H1 (cell line): Measurements from ENCODE around the gene ADCY2. TPM values are rescaled to one million over a fixed set of nuclear protein-coding genes. Genes with fewer than 3 reads are reported as not detected.

Experiments
- CTCF ChIA-PET: fragments of 300-600 bp; sonication (Branson Sonifier 250); formaldehyde crosslinking; loops from one replicate; lab custom pipeline; 2021; ENCODE audit not compliant: partially characterized antibody; lab: Charles Lee
- POLR2A ChIA-PET: fragments of 300-600 bp; sonication (Branson Sonifier 250); formaldehyde crosslinking; loops from one replicate; lab custom pipeline; 2021; ENCODE audit warnings: inconsistent platforms; ENCODE audit not compliant: partially characterized antibody; lab: Charles Lee
- DNase-seq, 2 experiments: peaks; one replicate each; pipeline versions ENCODE4 v3.0.0 to v3.0.0-alpha.2; 2010 to 2022; ENCODE audit warnings: low spot score in 2 of 2, low read depth in 1 of 2, mixed read lengths in 1 of 2
- FAIRE-seq: peaks from 2 replicates; lab custom pipeline; 2011; peaks lifted over from hg19 to GRCh38; lab: Jason Lieb, UNC
- H2AFZ ChIP-seq: 2 replicates; pipeline ENCODE4 v1.8.1; 2012; ENCODE audit warnings: low read length, inconsistent platforms
- H2AK5ac ChIP-seq: 2 replicates; pipeline ENCODE4 v1.6.1; 2013; ENCODE audit warnings: low read depth, low read length
- H2BK120ac ChIP-seq: replicated peaks from 2 replicates; pipeline ENCODE3; 2013; ENCODE audit warnings: low read depth, low read length, inconsistent platforms
- H2BK12ac ChIP-seq: 2 replicates; pipeline ENCODE4 v1.6.1; 2013; ENCODE audit warnings: low read depth, low read length
- H2BK15ac ChIP-seq: 2 replicates; pipeline ENCODE4 v1.6.1; 2013; ENCODE audit warnings: low read length
- H2BK20ac ChIP-seq: 2 replicates; pipeline ENCODE4 v1.6.1; 2013; ENCODE audit warnings: low read length
- H2BK5ac ChIP-seq: 2 replicates; pipeline ENCODE4 v1.6.1; 2013; ENCODE audit warnings: low read depth, low read length
- H3K14ac ChIP-seq: 2 replicates; pipeline ENCODE4 v1.6.1; 2013; ENCODE audit warnings: inconsistent platforms; ENCODE audit not compliant: insufficient read length
- H3K18ac ChIP-seq: 2 replicates; pipeline ENCODE4 v1.6.1; 2013; ENCODE audit warnings: low read length; ENCODE audit errors: extremely low read depth
- H3K23ac ChIP-seq: 2 replicates; pipeline ENCODE4 v1.6.1; 2013; ENCODE audit warnings: inconsistent platforms; ENCODE audit not compliant: insufficient read length
- H3K23me2 ChIP-seq: 2 replicates; pipeline ENCODE4 v1.6.1; 2013; ENCODE audit warnings: low read depth, low read length
- H3K27ac ChIP-seq: 2 replicates; pipeline ENCODE4 v1.6.1; 2011; ENCODE audit warnings: low read depth, low read length, inconsistent platforms
- H3K27me3 ChIP-seq, 4 experiments: replicated peaks in 1 of 4; 1 replicate in 1 of 4; 2 replicates in 3 of 4; pipeline versions ENCODE4 v1.6.1 to v1.8.1; 2011 to 2013; ENCODE audit warnings: low read length in 3 of 4, mild to moderate bottlenecking in 3 of 4, inconsistent platforms in 2 of 4, mixed read lengths in 2 of 4, moderate library complexity in 1 of 4; ENCODE audit not compliant: control insufficient read depth in 3 of 4, insufficient read depth in 3 of 4; ENCODE audit errors: extremely low read depth in 1 of 4
- H3K36me3 ChIP-seq, 4 experiments: 2 replicates each; pipeline versions ENCODE4 v1.6.1 to v1.8.1; 2011 to 2013; ENCODE audit warnings: mild to moderate bottlenecking in 4 of 4, low read length in 3 of 4, moderate library complexity in 2 of 4, control low read depth in 1 of 4, inconsistent platforms in 1 of 4; ENCODE audit not compliant: insufficient read depth in 4 of 4, control insufficient read depth in 2 of 4
- H3K4ac ChIP-seq: replicated peaks from 2 replicates; pipeline ENCODE3; 2013; ENCODE audit warnings: low read length, low read depth, mixed read lengths, inconsistent platforms; ENCODE audit not compliant: insufficient read length
- H3K4me1 ChIP-seq, 4 experiments: replicated peaks in 1 of 4; 1 replicate in 1 of 4; 2 replicates in 3 of 4; pipeline versions ENCODE4 v1.6.1 to v1.8.1; 2011 to 2013; ENCODE audit warnings: low read length in 3 of 4, inconsistent platforms in 2 of 4, mixed read lengths in 1 of 4; ENCODE audit not compliant: insufficient read depth in 4 of 4, control insufficient read depth in 3 of 4
- H3K4me2 ChIP-seq, 2 experiments: 2 replicates each; pipeline versions ENCODE4 v1.6.1 to v1.8.1; 2011 to 2013; ENCODE audit warnings: low read depth in 2 of 2, low read length in 2 of 2, control low read depth in 1 of 2, inconsistent platforms in 1 of 2, mild to moderate bottlenecking in 1 of 2; ENCODE audit not compliant: insufficient read depth in 1 of 2
- H3K4me3 ChIP-seq, 4 experiments: fragments of 200-600, 300-600 bp in 1 of 4; sonication (generic), shearing (Covaris generic), sonication (Bioruptor Twin) in 1 of 4; 2 replicates each; pipeline versions ENCODE4 v1.5.1 to v1.8.1; 2011 to 2016; ENCODE audit warnings: low read length in 4 of 4, low read depth in 3 of 4, control low read depth in 2 of 4, inconsistent platforms in 2 of 4, mild to moderate bottlenecking in 2 of 4, mixed read lengths in 1 of 4, moderate library complexity in 1 of 4; ENCODE audit not compliant: insufficient read depth in 2 of 4; ENCODE audit errors: extremely low read depth in 1 of 4
- H3K56ac ChIP-seq: replicated peaks from 2 replicates; pipeline ENCODE3; 2013; ENCODE audit warnings: low read depth, mild to moderate bottlenecking, mixed read lengths, low read length, inconsistent platforms; ENCODE audit not compliant: insufficient read length
- H3K79me1 ChIP-seq: 2 replicates; pipeline ENCODE4 v1.6.1; 2013; ENCODE audit warnings: low read depth, low read length, control low read depth
- H3K79me2 ChIP-seq, 2 experiments: 2 replicates each; pipeline versions ENCODE4 v1.6.1 to v1.8.1; 2012 to 2013; ENCODE audit warnings: low read length in 2 of 2, mild to moderate bottlenecking in 2 of 2, inconsistent platforms in 1 of 2; ENCODE audit not compliant: insufficient read depth in 2 of 2, control insufficient read depth in 1 of 2
- H3K9ac ChIP-seq, 4 experiments: replicated peaks in 1 of 4; 1 replicate in 1 of 4; 2 replicates in 3 of 4; pipeline versions ENCODE4 v1.6.1 to v1.8.1; 2011 to 2013; ENCODE audit warnings: low read depth in 3 of 4, low read length in 3 of 4, control low read depth in 2 of 4, mild to moderate bottlenecking in 2 of 4, moderate library complexity in 2 of 4, inconsistent platforms in 1 of 4; ENCODE audit errors: extremely low read depth in 1 of 4
- H3K9me3 ChIP-seq, 2 experiments: 2 replicates each; pipeline versions ENCODE4 v1.6.1 to v1.8.1; 2012 to 2013; ENCODE audit warnings: mild to moderate bottlenecking in 2 of 2, moderate library complexity in 2 of 2, control low read depth in 1 of 2, inconsistent platforms in 1 of 2, low read depth in 1 of 2, low read length in 1 of 2, mixed read lengths in 1 of 2; ENCODE audit not compliant: insufficient read depth in 2 of 2
- H4K20me1 ChIP-seq, 2 experiments: replicated peaks in 1 of 2; 2 replicates each; pipeline versions ENCODE3 to v1.8.1; 2011 to 2013; ENCODE audit warnings: inconsistent platforms in 2 of 2, low read length in 2 of 2, mild to moderate bottlenecking in 1 of 2; ENCODE audit not compliant: insufficient read depth in 2 of 2, control insufficient read depth in 1 of 2
- H4K5ac ChIP-seq: 2 replicates; pipeline ENCODE4 v1.6.1; 2013; ENCODE audit warnings: low read length, low read depth, mixed read lengths, inconsistent platforms; ENCODE audit not compliant: insufficient read length
- H4K8ac ChIP-seq: 2 replicates; pipeline ENCODE4 v1.8.0; 2013; ENCODE audit warnings: mild to moderate bottlenecking, moderate library complexity, low read length, inconsistent platforms; ENCODE audit not compliant: insufficient read depth; ENCODE audit errors: extremely low read depth
- H4K91ac ChIP-seq: replicated peaks from 2 replicates; pipeline ENCODE3; 2013; ENCODE audit warnings: low read length, mixed read lengths, inconsistent platforms; ENCODE audit not compliant: insufficient read length
- CBX8 ChIP-seq: fragments of 300-800, 300-1000 bp; sonication (generic); IDR thresholded peaks from 2 replicates; pipeline ENCODE4 v1.7.1; 2016; ENCODE audit warnings: low read depth, low read length, borderline replicate concordance
- JUN ChIP-seq: IDR thresholded peaks from 2 replicates; pipeline ENCODE4 v1.6.1; 2011; ENCODE audit warnings: low read depth, mild to moderate bottlenecking, improper control_type of control experiment, low read length
- PHF8 ChIP-seq: fragments of 200-600 bp; sonication (generic); conservative IDR thresholded peaks from 2 replicates; pipeline ENCODE4 v1.7.1; 2012; ENCODE audit warnings: low read depth, mild to moderate bottlenecking, inconsistent platforms, low read length, moderate library complexity
- POU5F1 ChIP-seq: IDR thresholded peaks from 2 replicates; pipeline ENCODE4 v1.6.1; 2011; ENCODE audit warnings: low read depth, mild to moderate bottlenecking, low read length, moderate library complexity
- RNF2 ChIP-seq: fragments of 200-900, 300-1000 bp; sonication (generic); IDR thresholded peaks from 2 replicates; pipeline ENCODE4 v1.7.1; 2016; ENCODE audit warnings: borderline replicate concordance, low read depth, mild to moderate bottlenecking, antibody characterized with exemption, low read length; ENCODE audit not compliant: poor library complexity, severe bottlenecking; ENCODE audit errors: missing control alignments
- SP1 ChIP-seq: IDR thresholded peaks from 2 replicates; pipeline ENCODE4 v1.6.1; 2011; ENCODE audit warnings: low read depth, low read length
- TAF1 ChIP-seq: IDR thresholded peaks from 2 replicates; pipeline ENCODE4 v1.6.1; 2011; ENCODE audit warnings: mild to moderate bottlenecking, low read depth, low read length
- ZNF274 ChIP-seq: IDR thresholded peaks from 2 replicates; pipeline ENCODE4 v1.7.0; 2012; ENCODE audit warnings: low read length, borderline replicate concordance; ENCODE audit errors: extremely low read depth
- WGBS, 2 experiments: shearing (Covaris generic) in 1 of 2; methylation state at CpG; one replicate each; pipeline versions ENCODE4 v1.1.6 to v1.1.7; 2013 to 2015; ENCODE audit warnings: low lambda C conversion rate in 2 of 2, mixed read lengths in 2 of 2, inconsistent platforms in 1 of 2, low coverage in 1 of 2, missing lambda C conversion rate in 1 of 2; ENCODE audit not compliant: insufficient replicate concordance in 2 of 2, insufficient coverage in 1 of 2, insufficient read length in 1 of 2; ENCODE audit errors: extremely low coverage in 1 of 2, missing lambda C conversion rate in 1 of 2; 5-methylcytosine and 5-hydroxymethylcytosine counted together
- polyA plus RNA-seq, 7 experiments: library from polyadenylated mRNA; depleted of rRNA in 3 of 7; stranded (reverse) in 5 of 7; unstranded in 2 of 7; fragments of >200 nt in 5 of 7; fragments of 200-250 nt in 2 of 7; gene quantifications; 1 replicate in 5 of 7; 2 replicates in 1 of 7; 4 replicates in 1 of 7; pipeline versions ENCODE4 v1.2.1 to v1.2.3, GENCODE V29; 2011 to 2013; ENCODE audit warnings: missing spikeins in 2 of 7, mixed read lengths in 2 of 7
- total RNA-seq: library from RNA; stranded (reverse); fragmentation: NEBNext Ultra II Directional; extraction: Animal tissue kit (Norgen Biotek cat#: 25700); gene quantifications from 2 replicates; pipeline ENCODE4 v1.2.1, GENCODE V29; 2021
- TF ChIP-seq, protein P1 (sequence below): IDR thresholded peaks from 2 replicates; pipeline ENCODE4 v1.6.1; 2011; ENCODE audit warnings: low read length, improper control_type of control experiment
- TF ChIP-seq, protein P2 (sequence below): IDR thresholded peaks from 2 replicates; pipeline ENCODE4 v1.6.1; 2012; ENCODE audit warnings: inconsistent platforms

ADCY2 gene
- total and polyA plus RNA-seq, 2 of the 8 experiments (the other 6 are each of a cell fraction or from before 2014, with no cell fraction given), result 35.8 to 122 TPM

DNA sequence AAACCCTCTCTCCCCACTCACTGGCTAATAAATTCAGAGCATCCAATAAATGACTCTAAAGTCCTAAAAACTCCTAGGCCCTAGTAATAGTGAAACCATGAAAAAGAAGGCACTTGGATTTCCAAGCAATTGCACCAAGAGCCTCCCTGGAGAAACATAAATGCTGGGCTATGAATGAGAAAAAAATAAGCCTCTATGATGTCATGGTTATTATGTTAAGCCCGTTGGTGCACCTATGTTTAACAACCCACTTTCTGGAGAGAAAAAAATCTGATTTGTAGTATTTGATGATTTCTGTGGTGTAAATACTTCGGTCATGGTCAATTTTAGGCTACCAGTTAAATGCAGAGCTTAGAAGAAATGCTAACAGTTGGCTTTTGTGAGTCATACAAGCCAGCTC lies 446.6 kb downstream of the ADCY2 start:
- FAIRE-seq, result no peak
- H4K5ac ChIP-seq, result no peak overlapping the region
- no peak overlapping the region for H3K18ac ChIP-seq

More for the DNA sequence above, 446.6 kb downstream of the ADCY2 start:
- no peak overlapping the region for H3K14ac ChIP-seq
- H3K9ac ChIP-seq, result no peak overlapping the region
- H2BK120ac ChIP-seq, result no peak overlapping the region
- WGBS, 2 experiments, result 82% methylated on average over 2 of the region's 2 CpGs; no CpG with 5 or more reads in 1 of the 2 experiments
- no peak for DNase-seq
- H3K79me2 ChIP-seq, result no peaks in the 10 kb centered on the region
- no peaks in the 10 kb centered on the region for H3K4me1 ChIP-seq
- H3K9me3 ChIP-seq, result no peaks in the 10 kb centered on the region
- H3K4me2 ChIP-seq, result no peak overlapping the region
- no peaks in the 10 kb centered on the region for H3K36me3 ChIP-seq
- no peak overlapping the region for H4K8ac ChIP-seq
- H3K56ac ChIP-seq, result no peak overlapping the region
- H2BK5ac ChIP-seq, result no peak overlapping the region
- H2AK5ac ChIP-seq, result no peak overlapping the region
- no peak overlapping the region for H2BK15ac ChIP-seq
- POLR2A ChIA-PET, result no interaction called here
- H2BK12ac ChIP-seq, result no peak overlapping the region
- H2AFZ ChIP-seq, result no peak overlapping the region
- TF ChIP-seq ZNF274, result no peak
- no peak for TF ChIP-seq JUN
- TF ChIP-seq, protein P1, sequence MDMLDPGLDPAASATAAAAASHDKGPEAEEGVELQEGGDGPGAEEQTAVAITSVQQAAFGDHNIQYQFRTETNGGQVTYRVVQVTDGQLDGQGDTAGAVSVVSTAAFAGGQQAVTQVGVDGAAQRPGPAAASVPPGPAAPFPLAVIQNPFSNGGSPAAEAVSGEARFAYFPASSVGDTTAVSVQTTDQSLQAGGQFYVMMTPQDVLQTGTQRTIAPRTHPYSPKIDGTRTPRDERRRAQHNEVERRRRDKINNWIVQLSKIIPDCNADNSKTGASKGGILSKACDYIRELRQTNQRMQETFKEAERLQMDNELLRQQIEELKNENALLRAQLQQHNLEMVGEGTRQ, result no peak
- TF ChIP-seq SP1, result no peak
- no peak for TF ChIP-seq RNF2
- TF ChIP-seq CBX8, result no peak
- no peak for TF ChIP-seq TAF1
- TF ChIP-seq, protein P2, sequence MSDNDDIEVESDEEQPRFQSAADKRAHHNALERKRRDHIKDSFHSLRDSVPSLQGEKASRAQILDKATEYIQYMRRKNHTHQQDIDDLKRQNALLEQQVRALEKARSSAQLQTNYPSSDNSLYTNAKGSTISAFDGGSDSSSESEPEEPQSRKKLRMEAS, result no peak
- no peak for TF ChIP-seq PHF8
- TF ChIP-seq POU5F1, result no peak
- TF ChIP-seq, all 59 proteins: peak for 0
- no peak overlapping the region for H4K91ac ChIP-seq
- CTCF ChIA-PET, result interaction anchor here (5.7 kb wide), 1 partner anchor 15 kb away, joined by 31 read pairs; no protein-coding TSS in a partner anchor
- no peak overlapping the region for H3K27ac ChIP-seq
- no peaks in the 10 kb centered on the region for H3K27me3 ChIP-seq
- no peak overlapping the region for H3K4ac ChIP-seq
- H3K23me2 ChIP-seq, result no peaks in the 10 kb centered on the region
- no peak overlapping the region for H2BK20ac ChIP-seq
- H3K79me1 ChIP-seq, result no peaks in the 10 kb centered on the region
- no peaks in the 10 kb centered on the region for H4K20me1 ChIP-seq
- no peak overlapping the region for H3K23ac ChIP-seq
- no peak overlapping the region for H3K4me3 ChIP-seq
